Measurements from ENCODE around the gene HLA-DPA1.

HLA-DPA1 gene

GRCh38 chr6:33095681-33096080 lies 22.2 kb upstream of the HLA-DPA1 start:
- DNase-seq (ENCODE audit: low read depth, low spot score), result no peak
- Histone ChIP-seq H3K9ac (ENCODE audit: insufficient read length) (no peak overlapping the region), H3K4me3 (no peak overlapping the region), H3K27ac (no peak overlapping the region), H3K36me3 (ENCODE audit: insufficient read depth, low read length) (no peaks in the 10 kb centered on the region), H3K9me3 (ENCODE audit: low read depth, low read length) (no peaks in the 10 kb centered on the region)
- TF ChIP-seq POLR2AphosphoS5 (IDR thresholded peaks at IDR 0.05; ENCODE audit: borderline replicate concordance, low read depth, low read length) (no peak), FOXP2 (optimal IDR thresholded peaks at IDR 0.05; ENCODE audit: control extremely low read depth, extremely low read length, insufficient read depth) (no peak), EZH2 (IDR thresholded peaks at IDR 0.05) (no peak)

- H3K9ac ChIP-seq (ENCODE audit: insufficient read length), result no peak overlapping the region
- H3K36me3 ChIP-seq (ENCODE audit: insufficient read depth, low read length), result no peaks in the 10 kb centered on the region
- TF ChIP-seq EZH2 (IDR thresholded peaks at IDR 0.05) (no peak), FOXP2 (optimal IDR thresholded peaks at IDR 0.05; ENCODE audit: control extremely low read depth, extremely low read length, insufficient read depth) (no peak), POLR2AphosphoS5 (IDR thresholded peaks at IDR 0.05; ENCODE audit: borderline replicate concordance, low read depth, low read length) (no peak)
- no peak overlapping the region for H3K27ac ChIP-seq
- no peak overlapping the region for H3K4me3 ChIP-seq
- DNase-seq (ENCODE audit: low read depth, low spot score), result no peak
- no peaks in the 10 kb centered on the region for H3K9me3 ChIP-seq (ENCODE audit: low read depth, low read length)
Measured at GRCh38 chr6:33093855-33094254, 20.4 kb upstream of the HLA-DPA1 start.

GRCh38 chr6:33092385-33092784 lies 18.9 kb upstream of the HLA-DPA1 start:
- Histone ChIP-seq H3K9ac (ENCODE audit: insufficient read length) (no peak overlapping the region), H3K36me3 (ENCODE audit: insufficient read depth, low read length) (no peaks in the 10 kb centered on the region), H3K4me3 (no peak overlapping the region), H3K9me3 (ENCODE audit: low read depth, low read length) (no peaks in the 10 kb centered on the region), H3K27ac (no peak overlapping the region)
- DNase-seq (ENCODE audit: low read depth, low spot score), result no peak
- TF ChIP-seq EZH2 (IDR thresholded peaks at IDR 0.05) (no peak), FOXP2 (optimal IDR thresholded peaks at IDR 0.05; ENCODE audit: control extremely low read depth, extremely low read length, insufficient read depth) (no peak), POLR2AphosphoS5 (IDR thresholded peaks at IDR 0.05; ENCODE audit: borderline replicate concordance, low read depth, low read length) (no peak)

GRCh38 chr6:33091957-33092356 lies 18.5 kb upstream of the HLA-DPA1 start:
- Histone ChIP-seq H3K9me3 (ENCODE audit: low read depth, low read length) (no peaks in the 10 kb centered on the region), H3K27ac (no peak overlapping the region), H3K4me3 (no peak overlapping the region), H3K9ac (ENCODE audit: insufficient read length) (no peak overlapping the region), H3K36me3 (ENCODE audit: insufficient read depth, low read length) (no peaks in the 10 kb centered on the region)
- no peak for DNase-seq (ENCODE audit: low read depth, low spot score)
- TF ChIP-seq FOXP2 (optimal IDR thresholded peaks at IDR 0.05; ENCODE audit: control extremely low read depth, extremely low read length, insufficient read depth) (no peak), POLR2AphosphoS5 (IDR thresholded peaks at IDR 0.05; ENCODE audit: borderline replicate concordance, low read depth, low read length) (no peak), EZH2 (IDR thresholded peaks at IDR 0.05) (no peak)

- Histone ChIP-seq H3K9me3 (ENCODE audit: low read depth, low read length) (no peaks in the 10 kb centered on the region), H3K9ac (ENCODE audit: insufficient read length) (no peak overlapping the region), H3K4me3 (no peak overlapping the region), H3K27ac (no peak overlapping the region), H3K36me3 (ENCODE audit: insufficient read depth, low read length) (no peaks in the 10 kb centered on the region)
- DNase-seq (ENCODE audit: low read depth, low spot score), result no peak
- no peak for TF ChIP-seq POLR2AphosphoS5 (IDR thresholded peaks at IDR 0.05; ENCODE audit: borderline replicate concordance, low read depth, low read length)
Measured at GRCh38 chr6:33088931-33089620, 15.6 kb upstream of the HLA-DPA1 start.

- Histone ChIP-seq H3K4me3 (no peak overlapping the region), H3K36me3 (ENCODE audit: insufficient read depth, low read length) (no peaks in the 10 kb centered on the region), H3K9me3 (ENCODE audit: low read depth, low read length) (no peaks in the 10 kb centered on the region), H3K9ac (ENCODE audit: insufficient read length) (no peak overlapping the region), H3K27ac (no peak overlapping the region)
- DNase-seq (ENCODE audit: low read depth, low spot score), result no peak
- no peak for TF ChIP-seq POLR2AphosphoS5 (IDR thresholded peaks at IDR 0.05; ENCODE audit: borderline replicate concordance, low read depth, low read length)
- no peak for TF ChIP-seq EZH2 (IDR thresholded peaks at IDR 0.05)
- TF ChIP-seq FOXP2 (optimal IDR thresholded peaks at IDR 0.05; ENCODE audit: control extremely low read depth, extremely low read length, insufficient read depth), result no peak
Measured at GRCh38 chr6:33088258-33088930, 14.9 kb upstream of the HLA-DPA1 start.

GRCh38 chr6:33085627-33086026 lies 12.2 kb upstream of the HLA-DPA1 start:
- Histone ChIP-seq H3K4me3 (no peak overlapping the region), H3K9me3 (ENCODE audit: low read depth, low read length) (no peaks in the 10 kb centered on the region), H3K27ac (no peak overlapping the region), H3K36me3 (ENCODE audit: insufficient read depth, low read length) (no peaks in the 10 kb centered on the region), H3K9ac (ENCODE audit: insufficient read length) (no peak overlapping the region)
- DNase-seq (ENCODE audit: low read depth, low spot score), result no peak
- no peak for TF ChIP-seq FOXP2 (optimal IDR thresholded peaks at IDR 0.05; ENCODE audit: control extremely low read depth, extremely low read length, insufficient read depth)
- TF ChIP-seq EZH2 (IDR thresholded peaks at IDR 0.05), result no peak
- no peak for TF ChIP-seq POLR2AphosphoS5 (IDR thresholded peaks at IDR 0.05; ENCODE audit: borderline replicate concordance, low read depth, low read length)

- Histone ChIP-seq H3K4me3 (no peak overlapping the region), H3K9ac (ENCODE audit: insufficient read length) (no peak overlapping the region), H3K9me3 (ENCODE audit: low read depth, low read length) (no peaks in the 10 kb centered on the region), H3K27ac (no peak overlapping the region), H3K36me3 (ENCODE audit: insufficient read depth, low read length) (no peaks in the 10 kb centered on the region)
- TF ChIP-seq EZH2 (IDR thresholded peaks at IDR 0.05) (no peak), POLR2AphosphoS5 (IDR thresholded peaks at IDR 0.05; ENCODE audit: borderline replicate concordance, low read depth, low read length) (no peak), FOXP2 (optimal IDR thresholded peaks at IDR 0.05; ENCODE audit: control extremely low read depth, extremely low read length, insufficient read depth) (no peak)
- DNase-seq (ENCODE audit: low read depth, low spot score), result no peak
Measured at GRCh38 chr6:33082702-33083101, 9.3 kb upstream of the HLA-DPA1 start.
